Right ventricle myocardium superior (tissue), 1 donor: ENCODE data around the gene TBX20. TPM values are rescaled to one million over a fixed set of nuclear protein-coding genes. Genes with fewer than 3 reads are reported as not detected.
"Not testable (repeated sequence)": the region's sequence is repeated elsewhere in the genome, so short reads cannot be mapped to it uniquely, and the experiment has no call there.

Source experiments
- ATAC-seq: fragments of 200-7000 bp; cut with Tn5 transposase; one replicate; pipeline ENCODE4 v1.9.1; 2020; ENCODE audit warnings: mild to moderate bottlenecking; ENCODE audit not compliant: poor library complexity
- DNase-seq: peaks from one replicate; pipeline ENCODE4 v3.0.0-alpha.2; 2020
- intact Hi-C: fragments of 100-400 bp; cut with DNase I; formaldehyde crosslinking; loops from one replicate; pipeline ENCODE4 v1.11.2; 2022
- total RNA-seq: library from RNA; stranded (reverse); fragmentation: NEBNext Ultra II Directional; extraction: Animal tissue kit (Norgen Biotek cat#: 25700); gene quantifications from one replicate; pipeline ENCODE4 v1.2.1, GENCODE V29; 2021
- donor health status: DM: no; HTN: yes; CAD: no; lungs with severe emphysema.

TBX20 gene
- total RNA-seq, 1 donor from 2014 or later = 124 TPM

- ATAC-seq, DNase-seq, intact Hi-C loops: not testable (repeated sequence)
Measured at GRCh38 chr7:35238456-35238855, 15.4 kb downstream of the TBX20 start.

DNA sequence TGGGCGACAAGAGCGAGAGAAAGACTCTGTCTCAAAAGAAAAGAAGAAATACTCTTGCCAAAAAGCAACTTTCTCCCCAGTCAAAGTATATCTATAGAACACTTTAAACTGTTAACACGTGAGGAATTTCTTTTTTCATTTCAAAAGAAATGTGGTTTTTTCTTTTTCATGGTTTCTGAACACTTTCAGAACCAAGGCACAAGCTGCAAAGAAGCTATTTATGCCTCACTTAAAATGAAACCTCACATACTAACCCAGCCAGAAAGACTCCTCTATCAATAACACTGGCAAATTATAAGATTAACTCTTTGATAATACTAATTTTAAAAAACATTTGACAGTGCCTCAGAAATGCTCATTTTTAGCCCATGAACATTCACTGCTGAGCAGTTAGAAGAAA is 20.9 kb downstream of the TBX20 start:
- intact Hi-C loops = no loop called here
- ATAC-seq = no peak

GRCh38 chr7:35231221-35231620 is 22.7 kb downstream of the TBX20 start:
- ATAC-seq, DNase-seq, intact Hi-C loops: not testable (repeated sequence)

More for the DNA sequence above, 20.9 kb downstream of the TBX20 start:
- DNase-seq = no peak

DNA sequence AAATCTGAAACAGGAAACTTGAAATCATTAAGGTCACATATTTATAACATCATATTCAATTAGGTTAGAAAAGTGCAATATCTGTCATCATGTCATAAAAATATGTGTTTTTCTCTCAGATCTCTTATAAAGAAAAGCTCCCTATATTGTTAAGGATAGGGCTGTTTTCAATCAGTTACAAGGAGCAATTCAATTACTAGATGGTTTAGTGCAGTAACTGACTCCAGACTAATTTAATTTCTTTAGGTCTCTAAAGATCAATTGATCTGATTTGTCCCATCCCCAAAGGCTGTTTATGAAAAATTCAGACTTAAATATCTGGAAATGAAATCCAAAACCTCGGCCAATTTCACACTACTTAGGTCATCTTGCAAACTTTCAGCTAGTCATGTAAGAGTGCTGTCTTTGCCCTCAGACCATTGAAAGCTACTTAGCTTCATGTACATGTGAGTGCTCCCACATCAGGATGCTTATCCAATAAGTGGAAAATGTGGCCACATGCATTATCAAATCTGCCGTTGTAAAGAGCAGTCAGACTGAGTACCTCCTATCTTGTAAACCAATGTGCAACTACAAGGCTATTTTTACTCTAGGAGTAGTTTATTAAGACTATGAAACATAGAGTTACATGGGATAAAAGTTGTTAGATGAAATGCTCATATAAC is 24.7 kb downstream of the TBX20 start:
- intact Hi-C loops, DNase-seq: not testable (repeated sequence)
- peak; percentile 66 for ATAC-seq

GRCh38 chr7:35228496-35229051 is 25.3 kb downstream of the TBX20 start:
- ATAC-seq, intact Hi-C loops: not testable (repeated sequence)

GRCh38 chr7:35227438-35227837 is 26.5 kb downstream of the TBX20 start:
- DNase-seq, ATAC-seq, intact Hi-C loops: not testable (repeated sequence)

More at GRCh38 chr7:35228496-35229051, 25.3 kb downstream of the TBX20 start:
- not testable (repeated sequence) for DNase-seq

DNA sequence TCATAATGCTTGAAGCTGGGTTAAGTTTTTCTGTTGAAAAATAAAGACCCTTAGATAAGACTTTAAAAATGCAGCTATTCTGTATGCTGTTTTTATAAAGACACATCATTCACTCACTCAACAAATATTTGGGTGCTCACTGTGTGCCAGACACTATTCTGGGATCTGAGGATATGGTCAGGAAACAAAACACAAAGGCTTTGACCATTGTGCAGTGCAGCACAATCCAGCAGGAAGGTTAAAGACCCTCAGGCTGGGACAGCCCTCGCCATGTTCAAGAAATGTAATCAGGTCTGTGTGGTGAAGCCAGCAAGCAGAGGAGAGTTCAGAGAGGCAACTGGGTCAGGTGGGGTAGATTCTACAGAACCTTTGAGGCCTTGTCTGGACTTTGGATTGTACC is 31.5 kb downstream of the TBX20 start:
- intact Hi-C loops, DNase-seq: not testable (repeated sequence)
- peak; percentile 3 for ATAC-seq

GRCh38 chr7:35220176-35220575 is 33.7 kb downstream of the TBX20 start:
- intact Hi-C loops = not testable (repeated sequence)
- DNase-seq (peak; percentile 45), ATAC-seq (peak; percentile 47)

- intact Hi-C loops, DNase-seq: not testable (repeated sequence)
- ATAC-seq = peak; percentile 16
Measured at GRCh38 chr7:35216033-35216432, 37.9 kb downstream of the TBX20 start.

GRCh38 chr7:35215063-35215462 is 38.8 kb downstream of the TBX20 start:
- ATAC-seq, intact Hi-C loops, DNase-seq: not testable (repeated sequence)

GRCh38 chr7:35206924-35207323 is 47.0 kb downstream of the TBX20 start:
- DNase-seq, ATAC-seq, intact Hi-C loops: not testable (repeated sequence)

DNA sequence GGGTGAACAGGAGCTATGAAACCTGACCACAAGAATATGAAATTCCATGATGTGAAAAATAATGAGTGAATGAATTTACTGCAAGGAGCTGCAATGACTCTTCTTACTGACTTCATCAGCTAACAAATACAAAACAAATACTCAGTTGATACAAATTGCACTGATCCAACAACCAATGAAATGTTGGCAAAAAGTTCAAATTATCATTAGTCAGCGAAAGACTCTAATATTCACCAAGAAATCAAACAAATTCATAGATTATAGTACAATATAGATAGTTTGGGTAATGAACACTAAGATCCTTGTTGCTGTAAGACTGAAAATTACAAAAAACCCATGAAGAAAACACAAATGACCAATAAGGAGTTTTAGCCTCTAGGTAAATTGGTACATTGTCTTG is 49.0 kb downstream of the TBX20 start:
- ATAC-seq, DNase-seq, intact Hi-C loops: not testable (repeated sequence)

- ATAC-seq, intact Hi-C loops, DNase-seq: not testable (repeated sequence)
Measured at GRCh38 chr7:35204031-35204430, 49.9 kb downstream of the TBX20 start.

GRCh38 chr7:35202353-35202752 is 51.5 kb downstream of the TBX20 start:
- DNase-seq, intact Hi-C loops: not testable (repeated sequence)
- peak; percentile 27 for ATAC-seq

DNA sequence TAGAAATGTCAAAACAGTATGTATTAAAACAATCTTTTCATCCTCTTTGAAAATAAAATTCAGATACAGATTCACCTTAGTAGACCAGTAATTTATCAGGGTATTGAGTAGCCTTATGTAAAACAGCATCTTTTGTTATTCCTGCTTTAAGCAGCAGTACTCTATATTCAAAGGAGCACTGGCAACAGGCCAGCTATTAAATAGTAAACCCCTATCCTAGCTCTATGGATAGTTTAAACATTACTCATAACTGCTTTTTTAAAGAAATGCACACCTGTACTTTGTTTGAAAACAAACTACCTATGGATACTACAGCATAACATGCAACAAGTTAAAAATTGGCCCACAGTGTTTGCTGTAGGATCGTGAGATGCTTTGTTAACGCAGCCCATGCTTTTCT is 53.7 kb downstream of the TBX20 start:
- ATAC-seq, DNase-seq, intact Hi-C loops: not testable (repeated sequence)

GRCh38 chr7:35198370-35199140 is 55.3 kb downstream of the TBX20 start:
- ATAC-seq, DNase-seq, intact Hi-C loops: not testable (repeated sequence)

DNA sequence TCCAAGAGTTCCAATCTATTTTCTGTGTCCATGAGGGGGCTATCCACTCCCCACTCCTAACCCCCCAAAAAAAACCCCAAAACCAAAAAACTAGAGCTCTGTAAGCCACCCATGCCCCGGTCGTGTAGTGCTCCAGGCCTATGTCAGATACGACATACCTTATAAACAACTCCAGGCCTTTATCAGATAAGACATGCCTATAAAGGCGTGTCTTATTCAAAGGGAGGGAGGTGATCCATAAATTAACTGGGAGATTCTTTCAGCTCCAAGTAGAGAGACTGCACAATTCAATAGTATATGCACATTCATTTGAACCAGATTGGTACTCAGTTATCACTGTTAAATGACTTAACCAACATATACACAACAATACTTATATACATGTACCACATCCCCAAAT is 62.3 kb downstream of the TBX20 start:
- not testable (repeated sequence) for DNase-seq, ATAC-seq

DNA sequence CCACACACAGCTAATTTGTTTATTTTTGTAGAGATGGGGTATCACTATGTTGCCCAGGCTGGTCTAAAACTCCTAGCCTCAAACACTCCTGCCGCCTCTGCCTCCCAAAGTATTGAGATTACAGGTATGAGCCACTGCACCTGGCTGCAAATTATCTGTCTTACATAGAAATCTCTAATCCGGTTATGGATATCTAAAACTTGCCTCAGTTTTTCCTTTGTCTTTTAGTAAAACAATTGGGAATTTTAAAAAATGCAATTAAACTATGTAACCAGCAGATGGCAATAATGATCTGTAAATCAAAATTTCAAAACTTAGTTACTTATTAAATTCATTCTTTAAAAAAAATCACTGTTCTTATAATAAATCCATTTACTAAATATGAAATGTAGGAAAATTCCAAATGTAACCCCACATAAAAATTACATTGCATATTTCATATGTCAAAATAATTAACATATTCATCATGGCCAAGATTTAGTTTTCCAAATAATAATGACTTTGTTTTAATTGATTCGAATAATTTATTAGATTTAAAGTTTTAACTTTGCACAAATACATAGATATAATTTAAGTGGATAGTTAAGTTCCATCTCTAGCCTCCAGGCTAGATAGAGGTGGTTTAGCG is 63.6 kb downstream of the TBX20 start:
- intact Hi-C loops, ATAC-seq, DNase-seq: not testable (repeated sequence)

More for the DNA sequence above, 62.3 kb downstream of the TBX20 start:
- intact Hi-C loops = not testable (repeated sequence)

DNA sequence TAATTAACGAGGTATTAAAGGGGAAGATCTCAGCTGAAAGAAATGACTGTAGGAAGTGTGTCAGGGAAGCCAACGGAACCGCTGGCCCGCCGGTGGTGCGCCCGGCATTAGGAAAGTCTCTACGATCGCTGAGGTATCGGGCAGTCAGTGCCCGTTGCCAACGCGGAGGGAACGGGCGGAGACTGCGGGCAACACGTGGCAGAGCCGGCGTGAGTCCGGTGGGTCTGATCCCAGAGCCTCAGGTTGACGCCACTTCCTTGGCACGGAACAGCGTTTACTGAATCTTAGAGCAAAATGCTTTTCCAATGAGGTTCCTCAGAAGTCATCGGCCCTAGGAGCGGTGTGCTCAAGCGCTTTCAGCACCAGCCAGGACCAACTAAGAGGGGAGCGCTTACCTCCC is 67.1 kb downstream of the TBX20 start:
- intact Hi-C loops = not testable (repeated sequence)
- DNase-seq = peak; percentile 66
- ATAC-seq = peak; percentile 64
